ENCODE measurements around the gene CELF4. TPM values are rescaled to one million over a fixed set of nuclear protein-coding genes. Genes with fewer than 3 reads are reported as not detected.

The CELF4 gene
- total RNA-seq, 1 donor from 2014 or later, result 0.44 TPM

- TF ChIP-seq CTCF (IDR thresholded peaks at IDR 0.05; ENCODE audit: unreplicated experiment), result no peak
- no peaks in the 10 kb centered on the region for H3K9me3 Mint-ChIP-seq (ENCODE audit: unreplicated experiment)
- DNase-seq (ENCODE audit: low spot score), result no peak
- no peaks in the 10 kb centered on the region for H3K36me3 Mint-ChIP-seq (ENCODE audit: low read depth, unreplicated experiment)
- H3K4me3 Mint-ChIP-seq (ENCODE audit: unreplicated experiment), result no peak overlapping the region
- H3K27ac Mint-ChIP-seq (ENCODE audit: unreplicated experiment), result no peak overlapping the region
- no peaks in the 10 kb centered on the region for H3K4me1 Mint-ChIP-seq (ENCODE audit: unreplicated experiment)
- peaks cover 12% of the 10 kb centered on the region for H3K27me3 Mint-ChIP-seq (ENCODE audit: unreplicated experiment)
These were observed 245.3 kb downstream of the CELF4 start for GRCh38 chr18:37320317-37320716.

- no peak for DNase-seq (ENCODE audit: low spot score)
- Mint-ChIP-seq H3K9me3 (ENCODE audit: unreplicated experiment) (no peaks in the 10 kb centered on the region), H3K4me3 (ENCODE audit: unreplicated experiment) (no peak overlapping the region), H3K36me3 (ENCODE audit: low read depth, unreplicated experiment) (no peaks in the 10 kb centered on the region), H3K27ac (ENCODE audit: unreplicated experiment) (no peak overlapping the region), H3K27me3 (ENCODE audit: unreplicated experiment) (peaks cover 8% of the 10 kb centered on the region), H3K4me1 (ENCODE audit: unreplicated experiment) (no peaks in the 10 kb centered on the region)
- TF ChIP-seq CTCF (IDR thresholded peaks at IDR 0.05; ENCODE audit: unreplicated experiment), result no peak
These were observed 246.9 kb downstream of the CELF4 start for GRCh38 chr18:37318360-37319355.

GRCh38 chr18:37317486-37317885 is 248.1 kb downstream of the CELF4 start:
- Mint-ChIP-seq H3K9me3 (ENCODE audit: unreplicated experiment) (no peaks in the 10 kb centered on the region), H3K36me3 (ENCODE audit: low read depth, unreplicated experiment) (no peaks in the 10 kb centered on the region), H3K4me3 (ENCODE audit: unreplicated experiment) (no peak overlapping the region), H3K27me3 (ENCODE audit: unreplicated experiment) (peaks cover 7% of the 10 kb centered on the region), H3K27ac (ENCODE audit: unreplicated experiment) (no peak overlapping the region), H3K4me1 (ENCODE audit: unreplicated experiment) (no peaks in the 10 kb centered on the region)
- no peak for DNase-seq (ENCODE audit: low spot score)
- TF ChIP-seq CTCF (IDR thresholded peaks at IDR 0.05; ENCODE audit: unreplicated experiment), result no peak

- H3K4me3 Mint-ChIP-seq (ENCODE audit: unreplicated experiment), result no peak overlapping the region
- peaks cover 8% of the 10 kb centered on the region for H3K27me3 Mint-ChIP-seq (ENCODE audit: unreplicated experiment)
- H3K36me3 Mint-ChIP-seq (ENCODE audit: low read depth, unreplicated experiment), result no peaks in the 10 kb centered on the region
- H3K9me3 Mint-ChIP-seq (ENCODE audit: unreplicated experiment), result no peaks in the 10 kb centered on the region
- no peak overlapping the region for H3K27ac Mint-ChIP-seq (ENCODE audit: unreplicated experiment)
- TF ChIP-seq CTCF (IDR thresholded peaks at IDR 0.05; ENCODE audit: unreplicated experiment), result no peak
- no peak for DNase-seq (ENCODE audit: low spot score)
- H3K4me1 Mint-ChIP-seq (ENCODE audit: unreplicated experiment), result no peaks in the 10 kb centered on the region
These were observed 249.1 kb downstream of the CELF4 start for GRCh38 chr18:37316468-37316867.

- Mint-ChIP-seq H3K4me1 (ENCODE audit: unreplicated experiment) (peaks cover 3% of the 10 kb centered on the region), H3K4me3 (ENCODE audit: unreplicated experiment) (no peak overlapping the region), H3K27me3 (ENCODE audit: unreplicated experiment) (peaks cover 8% of the 10 kb centered on the region), H3K27ac (ENCODE audit: unreplicated experiment) (no peak overlapping the region), H3K36me3 (ENCODE audit: low read depth, unreplicated experiment) (no peaks in the 10 kb centered on the region), H3K9me3 (ENCODE audit: unreplicated experiment) (no peaks in the 10 kb centered on the region)
- no peak for TF ChIP-seq CTCF (IDR thresholded peaks at IDR 0.05; ENCODE audit: unreplicated experiment)
- DNase-seq (ENCODE audit: low spot score), result no peak
These were observed 249.7 kb downstream of the CELF4 start for GRCh38 chr18:37315935-37316334.

Measured in endothelial cell (in vitro differentiated cells).